ENCODE data around the gene SFN. TPM values are rescaled to one million over a fixed set of nuclear protein-coding genes. Genes with fewer than 3 reads are reported as not detected.
"Not testable (repeated sequence)": the region's sequence is repeated elsewhere in the genome, so short reads cannot be mapped to it uniquely, and the experiment has no call there.

The SFN gene
- total RNA-seq, 4 donors from 2014 or later, result 1,060 to 2,609 (median 1,818) TPM

GRCh38 chr1:26864610-26865480, 1.9 kb downstream of the SFN start:
- intact Hi-C loops (cut with DNase I), result no loop called here
- WGBS, 2 donors, result 0% methylated on average over 1 to 11 of the region's 75 CpGs

DNA sequence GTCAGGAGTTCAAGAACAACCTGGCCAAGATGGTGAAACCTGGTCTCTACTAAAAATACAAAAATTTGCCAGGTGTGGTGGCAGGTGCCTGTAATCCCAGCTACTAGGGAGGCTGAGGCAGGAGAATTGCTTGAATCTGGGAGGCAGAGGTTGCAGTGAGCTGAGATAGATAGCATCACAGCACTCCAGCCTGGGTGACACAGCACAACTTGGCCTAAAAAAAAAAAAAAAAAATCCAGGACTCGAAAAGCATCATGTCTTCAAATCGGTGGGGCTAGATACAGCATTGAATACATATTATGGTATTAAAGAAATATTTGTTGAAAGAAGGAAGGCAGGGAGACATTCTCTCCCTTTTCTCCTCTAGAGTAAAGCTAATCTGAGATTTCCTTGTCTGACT, 10.1 kb downstream of the SFN start:
- H3K9me3 ChIP-seq; H3K4me3 ChIP-seq; intact Hi-C loops (cut with DNase I); H3K27ac ChIP-seq; DNase-seq; H3K27me3 ChIP-seq: not testable (repeated sequence)
- Histone ChIP-seq H3K36me3 (peaks cover 0 to 26% (median 3%) of the 10 kb centered on the region in 3 donors), H3K4me1 (peaks cover 5 to 27% (median 6%) of the 10 kb centered on the region in 3 donors)
- 74 to 91% methylated on average over 2 of the region's 2 CpGs for WGBS, 2 donors

More at GRCh38 chr1:26864610-26865480, 1.9 kb downstream of the SFN start:
- peak overlapping the region; percentile 57 to 88 (median 74) for H3K4me3 ChIP-seq
- H3K27ac ChIP-seq, result peak overlapping the region; percentile 98 to 100 (median 98)
- TF ChIP-seq POLR2A (IDR thresholded peaks at IDR 0.05) (peak in 3 of 4 donors; percentile 59 to 95 (median 94)), CTCF (IDR thresholded peaks at IDR 0.05) (peak in 2 of 6 experiments; percentile 2 to 15)
- no peaks in the 10 kb centered on the region for H3K9me3 ChIP-seq
- H3K27me3 ChIP-seq, result no peaks in the 10 kb centered on the region
- H3K4me1 ChIP-seq, result peaks cover 11 to 72% (median 21%) of the 10 kb centered on the region in 3 donors
- peak; percentile 85 for DNase-seq
- H3K36me3 ChIP-seq, result no peaks in the 10 kb centered on the region

GRCh38 chr1:26874896-26875295, 11.9 kb downstream of the SFN start:
- H3K27ac ChIP-seq, result no peak overlapping the region
- intact Hi-C loops (cut with DNase I), result no loop called here
- peaks cover 7 to 44% (median 9%) of the 10 kb centered on the region in 3 donors for H3K36me3 ChIP-seq
- H3K4me1 ChIP-seq, result peaks cover 5 to 25% (median 6%) of the 10 kb centered on the region in 3 donors
- H3K9me3 ChIP-seq, result no peaks in the 10 kb centered on the region
- no peak for DNase-seq
- WGBS, 2 donors, result 60 to 74% methylated on average over 4 of the region's 4 CpGs
- no peak overlapping the region for H3K4me3 ChIP-seq
- no peak for TF ChIP-seq CTCF (IDR thresholded peaks at IDR 0.05)
- TF ChIP-seq POLR2A (IDR thresholded peaks at IDR 0.05), result no peak
- H3K27me3 ChIP-seq, result no peaks in the 10 kb centered on the region

GRCh38 chr1:26877326-26877725, 14.4 kb downstream of the SFN start:
- Histone ChIP-seq H3K27ac (peak overlapping the region in 3 of 4 donors; percentile 8 to 58 (median 48)), H3K4me3 (no peak overlapping the region), H3K9me3 (no peaks in the 10 kb centered on the region), H3K4me1 (peaks cover 5 to 25% (median 6%) of the 10 kb centered on the region in 3 donors), H3K27me3 (no peaks in the 10 kb centered on the region), H3K36me3 (peaks cover 16 to 69% (median 24%) of the 10 kb centered on the region in 3 donors)
- intact Hi-C loops (cut with DNase I), result no loop called here
- TF ChIP-seq POLR2A (IDR thresholded peaks at IDR 0.05) (no peak), CTCF (IDR thresholded peaks at IDR 0.05) (no peak)
- 38 to 54% methylated on average over 2 of the region's 2 CpGs for WGBS, 2 donors
- DNase-seq, result no peak

DNA sequence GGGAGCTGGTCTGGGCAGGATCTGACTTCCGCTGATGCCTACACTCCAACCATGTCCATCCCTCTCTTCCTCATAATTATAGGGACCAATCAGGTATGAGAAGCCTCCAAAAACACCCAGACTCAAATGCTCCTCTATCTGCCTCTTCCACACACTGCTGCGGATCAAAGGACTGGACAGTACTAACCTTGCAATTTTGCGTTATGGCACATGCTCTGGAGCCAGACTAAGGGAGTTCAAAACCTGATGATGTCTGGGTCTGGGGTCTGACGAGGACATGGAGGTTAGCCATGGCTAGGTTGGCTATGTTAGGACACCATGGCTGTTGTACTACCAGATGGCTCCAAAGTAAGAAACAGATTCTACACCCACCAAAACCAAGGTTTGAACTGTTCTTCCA, 16.8 kb downstream of the SFN start:
- Histone ChIP-seq H3K27me3 (no peaks in the 10 kb centered on the region), H3K9me3 (no peaks in the 10 kb centered on the region), H3K4me1 (peaks cover 5 to 22% (median 6%) of the 10 kb centered on the region in 3 donors), H3K36me3 (peaks cover 28 to 85% (median 46%) of the 10 kb centered on the region in 3 donors), H3K4me3 (no peak overlapping the region), H3K27ac (no peak overlapping the region)
- no peak for DNase-seq
- intact Hi-C loops (cut with DNase I), result no loop called here
- TF ChIP-seq POLR2A (IDR thresholded peaks at IDR 0.05) (no peak), CTCF (IDR thresholded peaks at IDR 0.05) (no peak)
- 88 to 94% methylated on average over 3 to 4 of the region's 4 CpGs for WGBS, 2 donors

DNA sequence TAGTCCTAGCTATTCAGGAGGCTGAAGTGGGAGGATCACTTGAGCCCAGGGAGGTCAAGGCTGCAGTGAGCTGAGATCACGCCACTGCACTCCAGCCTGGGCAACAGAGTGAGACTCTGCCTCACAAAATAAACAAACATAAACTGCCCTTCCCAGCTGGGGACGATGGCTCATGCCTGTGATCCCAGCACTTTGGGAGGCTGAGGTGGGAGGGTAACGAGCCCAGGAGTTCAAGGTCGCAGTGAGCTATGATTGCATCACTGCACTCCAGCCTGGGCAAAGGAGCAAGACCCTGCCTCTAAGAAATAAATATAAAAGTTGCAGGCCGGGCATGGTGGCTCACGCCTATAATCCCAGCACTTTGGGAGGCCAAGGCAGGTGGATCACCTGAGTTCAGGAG, 18.7 kb downstream of the SFN start:
- H3K27ac ChIP-seq; H3K4me3 ChIP-seq; H3K27me3 ChIP-seq; H3K9me3 ChIP-seq; intact Hi-C loops (cut with DNase I); DNase-seq: not testable (repeated sequence)
- 80 to 94% methylated on average over 4 to 6 of the region's 6 CpGs for WGBS, 2 donors
- Histone ChIP-seq H3K36me3 (peaks cover 28 to 94% (median 63%) of the 10 kb centered on the region in 3 donors), H3K4me1 (peaks cover 5 to 18% (median 6%) of the 10 kb centered on the region in 3 donors)

All from esophagus squamous epithelium (tissue), 5 donors.